Mucosa of descending colon (tissue), 3 donors: ENCODE measurements around the gene KAT2A. TPM values are rescaled to one million over a fixed set of nuclear protein-coding genes. Genes with fewer than 3 reads are reported as not detected.

Experiments used
- ATAC-seq: fragments of 200-7000 bp; cut with Tn5 transposase; one replicate; pipeline ENCODE4 v1.9.1; 2020; ENCODE audit warnings: mild to moderate bottlenecking, moderate library complexity
- DNase-seq, 3 donors: peaks; one replicate each; pipeline ENCODE4 v3.0.0-alpha.2; 2020
- H3K36me3 ChIP-seq: fragments of 200-600 bp; one replicate; pipeline ENCODE4 v1.8.0; 2021; ENCODE audit warnings: low read depth, mild to moderate bottlenecking
- H3K4me1 ChIP-seq: fragments of 200-600 bp; one replicate; pipeline ENCODE4 v1.8.0; 2021; ENCODE audit warnings: low read depth, mild to moderate bottlenecking
- H3K4me3 ChIP-seq: fragments of 200-600 bp; one replicate; pipeline ENCODE4 v1.8.0; 2021; ENCODE audit warnings: mild to moderate bottlenecking
- H3K9me3 ChIP-seq: fragments of 200-600 bp; one replicate; pipeline ENCODE4 v1.8.0; 2021; ENCODE audit warnings: mild to moderate bottlenecking
- intact Hi-C, 2 donors: fragments of 100-400 bp; cut with DNase I in 1 of 2; cut with micrococcal nuclease in 1 of 2; formaldehyde crosslinking; loops; one replicate each; pipeline versions ENCODE4 v1.11.0 to v1.11.1; 2022; cut with DNase I, micrococcal nuclease
- total RNA-seq, 3 donors: library from RNA; stranded (reverse); fragmentation: NEBNext Ultra II Directional in 2 of 3; extraction: Animal tissue kit (Norgen Biotek cat#: 25700) in 2 of 3; gene quantifications; one replicate each; pipeline versions ENCODE4 v1.2.1 to v1.2.4, GENCODE V29; 2021 to 2023
- TF ChIP-seq, protein P1 (sequence below): fragments of 200-600 bp; IDR thresholded peaks from one replicate; pipeline ENCODE4 v1.8.0; 2022; ENCODE audit warnings: antibody characterized with exemption, mild to moderate bottlenecking
- donor health status: DM: no; HTN: no; CAD: no; lungs with moderate emphysema.
- donor health status: DM: no; HTN: no; CAD: no.
- donor health status: DM: no; HTN: yes; CAD: no.

The KAT2A gene
- total RNA-seq, 3 donors from 2014 or later = 21.6 to 47.8 (median 31.4) TPM

DNA sequence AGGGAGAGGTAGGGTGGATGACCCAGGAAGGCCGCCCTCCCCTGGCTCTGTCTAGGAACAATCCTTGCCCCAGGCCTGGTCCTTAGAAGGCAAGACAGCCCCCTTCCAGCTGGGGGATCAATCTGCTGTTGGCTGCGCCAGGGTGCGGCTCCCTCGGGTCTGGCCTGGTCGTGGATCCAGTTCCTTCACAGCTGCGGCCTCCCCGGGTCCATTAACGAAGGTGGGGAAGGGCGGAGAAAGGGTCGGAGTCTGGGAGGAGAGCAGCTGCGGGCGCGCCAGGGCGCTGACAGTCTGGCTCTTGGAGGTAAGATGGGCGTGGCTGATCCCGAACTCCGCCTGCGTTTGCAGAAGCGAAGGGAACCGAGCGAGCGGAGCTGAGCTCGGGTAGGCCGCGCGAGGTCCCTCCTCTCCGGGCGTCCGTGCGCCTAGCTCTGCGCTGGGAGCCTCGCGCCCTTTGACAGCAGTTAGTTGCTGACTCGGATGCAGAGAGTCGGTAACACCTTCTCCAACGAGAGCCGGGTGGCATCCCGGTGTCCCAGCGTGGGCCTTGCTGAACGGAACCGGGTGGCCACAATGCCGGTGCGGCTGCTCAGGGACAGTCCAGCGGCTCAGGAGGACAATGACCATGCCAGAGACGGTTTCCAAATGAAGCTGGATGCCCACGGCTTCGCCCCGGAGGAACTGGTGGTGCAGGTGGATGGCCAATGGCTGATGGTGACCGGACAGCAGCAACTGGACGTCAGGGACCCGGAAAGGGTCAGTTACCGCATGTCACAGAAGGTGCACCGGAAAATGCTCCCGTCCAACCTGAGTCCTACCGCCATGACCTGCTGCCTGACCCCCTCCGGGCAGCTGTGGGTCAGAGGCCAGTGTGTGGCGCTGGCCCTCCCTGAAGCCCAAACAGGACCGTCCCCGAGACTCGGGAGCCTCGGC lies 1.5 kb upstream of the KAT2A start, which contains the start of gene HSPB9:
Gene HSPB9, plus strand, starts transcription at position 434 of the 933 bp plus-strand sequence. Its CDS starts 47 bp downstream, at position 481.
- peak; percentile 88 for ATAC-seq
- peak; percentile 88 to 89 (median 88) for DNase-seq
- Histone ChIP-seq H3K36me3 (no peaks in the 10 kb centered on the region), H3K9me3 (no peaks in the 10 kb centered on the region), H3K4me3 (no peak within 1 kb of the TSS), H3K4me1 (peaks cover 17% of the 10 kb centered on the region)
- intact Hi-C loops = no loop called here
- TF ChIP-seq, protein P1, sequence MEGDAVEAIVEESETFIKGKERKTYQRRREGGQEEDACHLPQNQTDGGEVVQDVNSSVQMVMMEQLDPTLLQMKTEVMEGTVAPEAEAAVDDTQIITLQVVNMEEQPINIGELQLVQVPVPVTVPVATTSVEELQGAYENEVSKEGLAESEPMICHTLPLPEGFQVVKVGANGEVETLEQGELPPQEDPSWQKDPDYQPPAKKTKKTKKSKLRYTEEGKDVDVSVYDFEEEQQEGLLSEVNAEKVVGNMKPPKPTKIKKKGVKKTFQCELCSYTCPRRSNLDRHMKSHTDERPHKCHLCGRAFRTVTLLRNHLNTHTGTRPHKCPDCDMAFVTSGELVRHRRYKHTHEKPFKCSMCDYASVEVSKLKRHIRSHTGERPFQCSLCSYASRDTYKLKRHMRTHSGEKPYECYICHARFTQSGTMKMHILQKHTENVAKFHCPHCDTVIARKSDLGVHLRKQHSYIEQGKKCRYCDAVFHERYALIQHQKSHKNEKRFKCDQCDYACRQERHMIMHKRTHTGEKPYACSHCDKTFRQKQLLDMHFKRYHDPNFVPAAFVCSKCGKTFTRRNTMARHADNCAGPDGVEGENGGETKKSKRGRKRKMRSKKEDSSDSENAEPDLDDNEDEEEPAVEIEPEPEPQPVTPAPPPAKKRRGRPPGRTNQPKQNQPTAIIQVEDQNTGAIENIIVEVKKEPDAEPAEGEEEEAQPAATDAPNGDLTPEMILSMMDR = no peak

DNA sequence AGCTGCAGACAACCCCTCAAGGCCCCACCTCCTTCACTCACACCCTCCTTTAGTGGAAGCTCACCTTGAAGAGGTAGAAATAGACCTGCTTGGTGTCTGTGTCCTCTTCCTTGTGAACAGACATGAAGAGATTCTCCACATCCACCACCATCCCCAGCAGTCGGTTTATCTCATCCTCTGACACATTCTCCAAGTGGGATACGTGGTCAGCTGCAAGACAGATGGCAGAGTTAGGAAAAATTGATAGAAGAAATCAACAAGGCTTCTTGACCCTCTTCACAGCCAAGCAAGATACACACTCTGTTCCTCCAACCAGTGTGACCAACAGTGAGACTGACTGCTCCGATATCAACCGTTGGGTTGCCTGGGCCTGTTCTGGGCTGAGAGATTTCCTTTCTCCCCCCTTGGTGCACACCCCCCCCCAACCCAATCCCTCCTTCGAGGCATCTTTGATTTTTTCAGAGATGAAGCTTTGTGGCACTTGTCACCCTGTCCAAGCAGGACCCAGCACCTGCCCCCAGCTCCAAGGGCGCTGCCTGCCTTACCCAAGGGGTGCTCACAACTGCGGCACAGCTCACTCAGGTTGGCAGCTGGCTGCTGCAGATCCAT lies 902 bp downstream of the KAT2A start:
- peaks cover 17% of the 10 kb centered on the region for H3K4me1 ChIP-seq
- TF ChIP-seq, protein P1 = no peak
- peak in 1 of 3 donors; percentile 60 for DNase-seq
- H3K9me3 ChIP-seq = no peaks in the 10 kb centered on the region
- no peaks in the 10 kb centered on the region for H3K36me3 ChIP-seq
- intact Hi-C loops = no loop called here
- H3K4me3 ChIP-seq = no peak overlapping the region
- no peak for ATAC-seq

DNA sequence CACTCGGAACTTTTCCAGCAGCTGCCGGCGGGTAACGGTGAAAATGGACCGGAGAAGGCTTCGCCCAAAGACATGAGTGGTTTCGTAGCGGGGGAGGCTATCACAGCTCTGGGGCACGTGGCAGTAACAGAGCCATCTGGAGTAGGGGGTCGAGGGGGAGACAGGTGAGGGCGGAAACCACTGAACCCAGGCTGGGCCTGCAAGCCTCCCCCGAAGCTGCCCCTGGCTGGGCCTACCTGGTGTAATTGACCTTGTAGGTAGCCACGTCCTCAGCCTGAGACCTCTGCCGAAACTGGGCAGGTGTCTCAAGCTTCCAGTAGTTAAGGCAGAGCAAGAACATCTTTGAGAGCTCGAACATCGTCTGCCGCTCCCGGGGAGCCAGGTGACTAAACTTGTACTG lies 1.9 kb downstream of the KAT2A start:
- Histone ChIP-seq H3K4me3 (no peak overlapping the region), H3K4me1 (peaks cover 17% of the 10 kb centered on the region), H3K9me3 (no peaks in the 10 kb centered on the region), H3K36me3 (no peaks in the 10 kb centered on the region)
- TF ChIP-seq, protein P1 = no peak
- intact Hi-C loops = loop anchor here (5.0 to 10.0 kb wide), 2 partner anchors 52 to 154 kb away; partner anchors contain the start of gene CNP (in 1 of the 2)
- no peak for ATAC-seq
- DNase-seq = no peak

DNA sequence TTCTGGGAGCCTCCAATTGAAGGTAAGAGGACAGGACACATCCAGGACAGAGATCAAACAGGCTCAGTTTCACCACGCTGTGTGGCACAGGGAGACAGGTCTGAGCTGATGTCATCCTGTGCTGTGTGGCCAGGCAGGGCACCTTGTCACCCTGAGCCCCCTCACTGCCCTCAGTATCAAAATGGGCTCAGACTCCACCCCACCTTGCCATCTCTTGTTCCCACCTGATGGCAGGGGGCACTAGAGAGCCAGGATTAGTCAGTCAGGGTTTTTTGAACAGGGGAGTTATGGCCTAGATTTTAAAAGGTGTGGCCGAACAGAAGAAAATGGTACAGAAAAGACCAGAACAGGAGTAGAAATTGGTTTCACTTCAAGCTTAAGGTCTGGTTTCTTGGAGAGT lies 2.6 kb downstream of the KAT2A start:
- intact Hi-C loops = loop anchor here (5.0 to 10.0 kb wide), 2 partner anchors 51 to 154 kb away; partner anchors contain the start of gene CNP (in 1 of the 2)

DNA sequence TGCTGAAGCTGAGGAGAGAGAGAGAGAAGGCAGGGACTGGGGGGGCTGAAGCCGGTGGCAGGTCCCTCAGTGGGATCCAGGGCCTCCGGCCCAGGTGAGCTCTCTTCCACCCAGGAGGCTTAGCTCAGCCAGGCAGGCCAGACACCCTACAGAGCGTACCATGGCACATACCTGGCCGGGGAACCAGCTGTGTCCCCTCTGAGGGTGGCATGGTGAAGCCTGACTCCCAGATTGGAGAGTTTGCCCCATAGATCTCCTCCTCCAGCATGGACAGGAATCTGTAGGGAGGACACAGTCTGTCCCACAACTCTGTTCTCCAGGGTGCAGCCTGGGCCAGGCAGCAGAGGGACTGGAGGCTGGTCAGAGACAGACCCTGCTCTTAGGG lies 3.0 kb downstream of the KAT2A start:
- intact Hi-C loops = loop anchor here (5.0 to 10.0 kb wide), 2 partner anchors 51 to 153 kb away; partner anchors contain the start of gene CNP (in 1 of the 2)
- ATAC-seq (no peak), DNase-seq (no peak)
- Histone ChIP-seq H3K4me1 (peaks cover 18% of the 10 kb centered on the region), H3K36me3 (no peaks in the 10 kb centered on the region), H3K4me3 (no peak overlapping the region), H3K9me3 (no peaks in the 10 kb centered on the region)
- TF ChIP-seq, protein P1 = no peak

More for the DNA sequence above, 2.6 kb downstream of the KAT2A start:
- Histone ChIP-seq H3K9me3 (no peaks in the 10 kb centered on the region), H3K4me3 (no peak overlapping the region), H3K4me1 (peaks cover 17% of the 10 kb centered on the region), H3K36me3 (no peaks in the 10 kb centered on the region)
- TF ChIP-seq, protein P1 = no peak
- DNase-seq = peak in 1 of 3 donors; percentile 54
- ATAC-seq = no peak
